IPS-NIHi7 (cell line): ENCODE measurements around the gene CCDC61.

Experiments used
- DNase-seq: peaks from one replicate; pipeline ENCODE4 v3.0.0; 2012; ENCODE audit warnings: mixed read lengths; ENCODE audit errors: extremely low spot score

CCDC61 gene

GRCh38 chr19:46015687-46016425 is 20.6 kb downstream of the CCDC61 start:
- no peak for DNase-seq

- peak; percentile 92 for DNase-seq
Observed at GRCh38 chr19:46016426-46017094, 21.3 kb downstream of the CCDC61 start.

GRCh38 chr19:46017095-46017429 is 21.8 kb downstream of the CCDC61 start:
- no peak for DNase-seq

GRCh38 chr19:46017874-46018675 is 22.8 kb downstream of the CCDC61 start:
- DNase-seq, result no peak

GRCh38 chr19:46018729-46019251 is 23.5 kb downstream of the CCDC61 start:
- DNase-seq, result no peak

- DNase-seq, result no peak
Observed at GRCh38 chr19:46019270-46019669, 24.0 kb downstream of the CCDC61 start.

- no peak for DNase-seq
Observed at GRCh38 chr19:46020819-46021125, 25.5 kb downstream of the CCDC61 start.

- DNase-seq, result peak; percentile 44
Observed at GRCh38 chr19:46021531-46022041, 26.3 kb downstream of the CCDC61 start.

- DNase-seq, result no peak
Observed at GRCh38 chr19:46022061-46022430, 26.8 kb downstream of the CCDC61 start.

- no peak for DNase-seq
Observed at GRCh38 chr19:46022431-46023310, 27.4 kb downstream of the CCDC61 start, which contains the start of gene PGLYRP1. PGLYRP1 (minus strand) TSS chr19:46023053; CDS start chr19:46023021, 32 bp downstream.

GRCh38 chr19:46023311-46023779 is 28.1 kb downstream of the CCDC61 start:
- DNase-seq, result no peak

GRCh38 chr19:46025835-46026234 is 30.6 kb downstream of the CCDC61 start:
- DNase-seq, result no peak

GRCh38 chr19:46030812-46031550 is 35.7 kb downstream of the CCDC61 start:
- no peak for DNase-seq

GRCh38 chr19:46031781-46032596 is 36.7 kb downstream of the CCDC61 start:
- no peak for DNase-seq

- DNase-seq, result no peak
Observed at GRCh38 chr19:46032597-46033025, 37.3 kb downstream of the CCDC61 start.

GRCh38 chr19:46033401-46033800 is 38.1 kb downstream of the CCDC61 start:
- no peak for DNase-seq

GRCh38 chr19:46035546-46035945 is 40.3 kb downstream of the CCDC61 start:
- DNase-seq, result no peak

- no peak for DNase-seq
Observed at GRCh38 chr19:46035986-46036743, 40.9 kb downstream of the CCDC61 start.

GRCh38 chr19:46036744-46037128 is 41.5 kb downstream of the CCDC61 start:
- no peak for DNase-seq
